ENCODE results near the gene MYBPH.
A peak's percentile ranks its signal among the peaks of the same experiment; 100 is the strongest.

The MYBPH gene

DNA sequence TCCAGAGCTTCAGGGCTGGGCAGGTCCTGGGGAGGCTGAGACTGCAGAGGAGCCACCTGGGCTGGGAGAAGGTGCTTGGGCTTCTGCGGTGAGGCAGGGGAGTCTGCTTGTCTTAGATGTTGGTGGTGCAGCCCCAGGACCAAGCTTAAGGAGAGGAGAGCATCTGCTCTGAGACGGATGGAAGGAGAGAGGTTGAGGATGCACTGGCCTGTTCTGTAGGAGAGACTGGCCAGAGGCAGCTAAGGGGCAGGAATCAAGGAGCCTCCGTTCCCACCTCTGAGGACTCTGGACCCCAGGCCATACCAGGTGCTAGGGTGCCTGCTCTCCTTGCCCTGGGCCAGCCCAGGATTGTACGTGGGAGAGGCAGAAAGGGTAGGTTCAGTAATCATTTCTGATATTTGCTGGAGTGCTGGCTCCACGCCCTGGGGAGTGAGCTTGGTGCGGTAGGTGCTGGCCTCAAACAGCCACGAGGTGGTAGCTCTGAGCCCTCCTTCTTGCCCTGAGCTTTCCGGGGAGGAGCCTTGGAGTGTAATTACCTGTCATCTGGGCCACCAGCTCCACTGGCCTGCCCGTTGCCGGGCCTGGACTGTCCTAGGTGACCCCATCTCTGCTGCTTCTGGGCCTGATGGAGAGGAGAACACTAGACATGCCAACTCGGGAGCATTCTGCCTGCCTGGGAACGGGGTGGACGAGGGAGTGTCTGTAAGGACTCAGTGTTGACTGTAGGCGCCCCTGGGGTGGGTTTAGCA lies 9.3 kb downstream of the MYBPH start:
- H3K4me1 Mint-ChIP-seq = peaks cover 44% of the 10 kb centered on the region
- TF ChIP-seq, protein P1, sequence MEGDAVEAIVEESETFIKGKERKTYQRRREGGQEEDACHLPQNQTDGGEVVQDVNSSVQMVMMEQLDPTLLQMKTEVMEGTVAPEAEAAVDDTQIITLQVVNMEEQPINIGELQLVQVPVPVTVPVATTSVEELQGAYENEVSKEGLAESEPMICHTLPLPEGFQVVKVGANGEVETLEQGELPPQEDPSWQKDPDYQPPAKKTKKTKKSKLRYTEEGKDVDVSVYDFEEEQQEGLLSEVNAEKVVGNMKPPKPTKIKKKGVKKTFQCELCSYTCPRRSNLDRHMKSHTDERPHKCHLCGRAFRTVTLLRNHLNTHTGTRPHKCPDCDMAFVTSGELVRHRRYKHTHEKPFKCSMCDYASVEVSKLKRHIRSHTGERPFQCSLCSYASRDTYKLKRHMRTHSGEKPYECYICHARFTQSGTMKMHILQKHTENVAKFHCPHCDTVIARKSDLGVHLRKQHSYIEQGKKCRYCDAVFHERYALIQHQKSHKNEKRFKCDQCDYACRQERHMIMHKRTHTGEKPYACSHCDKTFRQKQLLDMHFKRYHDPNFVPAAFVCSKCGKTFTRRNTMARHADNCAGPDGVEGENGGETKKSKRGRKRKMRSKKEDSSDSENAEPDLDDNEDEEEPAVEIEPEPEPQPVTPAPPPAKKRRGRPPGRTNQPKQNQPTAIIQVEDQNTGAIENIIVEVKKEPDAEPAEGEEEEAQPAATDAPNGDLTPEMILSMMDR (IDR thresholded peaks at IDR 0.05) = no peak
- no peak overlapping the region for H3K4me3 Mint-ChIP-seq
- no peaks in the 10 kb centered on the region for H3K9me3 Mint-ChIP-seq
- DNase-seq = no peak
- H3K27ac Mint-ChIP-seq = peak overlapping the region; percentile 57
- H3K36me3 Mint-ChIP-seq (ENCODE audit: low read depth) = no peaks in the 10 kb centered on the region
- H3K27me3 Mint-ChIP-seq (ENCODE audit: low read depth, poor library complexity) = peaks cover 18% of the 10 kb centered on the region

DNA sequence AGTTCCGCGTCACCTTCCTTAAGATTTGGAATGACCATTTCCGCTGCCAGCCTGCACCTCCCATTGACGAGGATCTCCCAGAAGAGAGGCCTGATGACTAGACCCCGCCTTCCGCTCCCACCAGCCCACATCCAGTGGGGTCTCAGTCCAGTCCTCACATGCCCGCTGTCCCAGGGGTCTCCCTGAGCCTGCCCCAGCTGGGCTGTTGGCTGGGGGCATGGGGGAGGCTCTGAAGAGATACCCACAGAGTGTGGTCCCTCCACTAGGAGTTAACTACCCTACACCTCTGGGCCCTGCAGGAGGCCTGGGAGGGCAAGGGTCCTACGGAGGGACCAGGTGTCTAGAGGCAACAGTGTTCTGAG lies 9.8 kb downstream of the MYBPH start:
- Mint-ChIP-seq H3K4me3 (no peak overlapping the region), H3K27me3 (ENCODE audit: low read depth, poor library complexity) (peaks cover 18% of the 10 kb centered on the region)
- TF ChIP-seq, protein P1 (IDR thresholded peaks at IDR 0.05) = no peak

DNA sequence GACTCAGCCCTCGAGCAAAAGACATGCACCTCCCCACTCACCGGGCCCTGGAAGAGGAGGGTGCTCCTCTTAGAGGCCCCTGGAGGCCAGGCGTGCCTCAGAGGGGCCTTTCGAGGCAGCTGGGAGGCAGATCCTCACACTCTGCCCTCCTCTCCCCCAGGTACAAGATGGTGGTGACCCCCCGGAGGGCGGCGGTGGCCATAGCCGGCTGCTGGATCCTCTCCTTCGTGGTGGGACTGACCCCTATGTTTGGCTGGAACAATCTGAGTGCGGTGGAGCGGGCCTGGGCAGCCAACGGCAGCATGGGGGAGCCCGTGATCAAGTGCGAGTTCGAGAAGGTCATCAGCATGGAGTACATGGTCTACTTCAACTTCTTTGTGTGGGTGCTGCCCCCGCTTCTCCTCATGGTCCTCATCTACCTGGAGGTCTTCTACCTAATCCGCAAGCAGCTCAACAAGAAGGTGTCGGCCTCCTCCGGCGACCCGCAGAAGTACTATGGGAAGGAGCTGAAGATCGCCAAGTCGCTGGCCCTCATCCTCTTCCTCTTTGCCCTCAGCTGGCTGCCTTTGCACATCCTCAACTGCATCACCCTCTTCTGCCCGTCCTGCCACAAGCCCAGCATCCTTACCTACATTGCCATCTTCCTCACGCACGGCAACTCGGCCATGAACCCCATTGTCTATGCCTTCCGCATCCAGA lies 10.4 kb downstream of the MYBPH start:
- Mint-ChIP-seq H3K4me3 (no peak overlapping the region), H3K36me3 (ENCODE audit: low read depth) (no peaks in the 10 kb centered on the region), H3K4me1 (peaks cover 44% of the 10 kb centered on the region), H3K27ac (no peak overlapping the region), H3K9me3 (no peaks in the 10 kb centered on the region), H3K27me3 (ENCODE audit: low read depth, poor library complexity) (peaks cover 14% of the 10 kb centered on the region)
- TF ChIP-seq, protein P1 (IDR thresholded peaks at IDR 0.05) = no peak
- no peak for DNase-seq

More for the DNA sequence above, 9.8 kb downstream of the MYBPH start:
- Mint-ChIP-seq H3K27ac (no peak overlapping the region), H3K9me3 (no peaks in the 10 kb centered on the region), H3K36me3 (ENCODE audit: low read depth) (no peaks in the 10 kb centered on the region), H3K4me1 (peaks cover 44% of the 10 kb centered on the region)
- DNase-seq = no peak

DNA sequence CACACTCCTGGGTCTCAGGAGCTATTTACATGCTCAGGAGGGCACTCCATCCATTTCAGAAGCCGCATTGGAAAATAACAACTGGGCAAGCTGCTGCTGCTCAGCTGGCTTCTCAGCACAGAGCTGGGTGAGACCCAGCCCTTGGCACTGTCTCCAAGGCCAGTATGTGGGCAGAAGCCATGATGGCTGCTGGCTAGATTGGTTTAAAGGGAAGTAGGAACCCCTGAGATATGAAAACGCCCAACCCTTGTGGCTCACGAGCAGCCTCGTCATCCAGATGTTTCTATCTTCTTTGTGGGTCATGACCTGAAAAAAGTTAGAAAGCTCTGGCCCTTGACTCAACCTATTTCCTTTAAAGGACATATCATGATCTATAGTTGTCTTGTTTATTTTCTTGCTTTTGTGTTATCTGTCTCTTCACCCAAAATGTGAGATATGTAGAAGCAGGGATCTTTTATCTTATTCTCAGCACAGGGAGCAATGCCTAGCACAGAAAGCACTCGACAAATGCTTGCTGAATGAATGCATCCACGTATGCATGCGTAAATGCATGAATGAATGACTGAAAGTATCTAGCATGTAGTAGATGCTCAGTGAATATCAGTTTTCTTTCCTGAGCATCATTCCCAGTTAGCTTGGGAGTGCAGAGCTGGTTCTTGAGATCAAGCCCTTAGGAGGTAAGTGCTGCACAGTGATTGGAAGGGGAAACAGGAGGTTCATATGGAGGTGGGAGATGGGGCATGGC lies 11.6 kb downstream of the MYBPH start:
- Mint-ChIP-seq H3K4me3 (no peak overlapping the region), H3K9me3 (peaks cover 3% of the 10 kb centered on the region), H3K36me3 (ENCODE audit: low read depth) (no peaks in the 10 kb centered on the region), H3K27ac (no peak overlapping the region), H3K4me1 (peaks cover 34% of the 10 kb centered on the region), H3K27me3 (ENCODE audit: low read depth, poor library complexity) (peaks cover 13% of the 10 kb centered on the region)
- no peak for DNase-seq
- TF ChIP-seq, protein P1 (IDR thresholded peaks at IDR 0.05) = no peak

DNA sequence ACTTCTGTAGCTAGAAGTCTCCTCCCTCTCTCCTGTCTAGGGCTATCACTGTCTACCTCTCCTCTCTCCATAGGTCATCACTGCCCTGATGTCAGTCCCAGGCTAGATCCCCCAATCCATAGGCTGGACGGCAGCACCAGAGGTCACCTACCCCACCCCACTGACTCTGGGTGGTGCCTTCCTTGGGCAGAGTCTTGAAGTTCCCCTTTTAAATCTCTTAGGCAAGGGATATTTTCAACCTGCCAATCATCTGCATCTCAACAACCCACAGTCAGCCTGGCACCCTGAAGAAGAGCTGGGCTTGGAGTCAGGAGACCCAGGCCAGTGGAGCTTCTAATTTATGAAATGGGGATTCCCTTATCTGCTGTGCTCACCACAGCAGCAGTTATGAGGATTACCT lies 13.2 kb downstream of the MYBPH start:
- peaks cover 14% of the 10 kb centered on the region for H3K9me3 Mint-ChIP-seq
- H3K4me3 Mint-ChIP-seq = no peak overlapping the region
- no peak for DNase-seq
- TF ChIP-seq, protein P1 (IDR thresholded peaks at IDR 0.05) = no peak
- H3K4me1 Mint-ChIP-seq = peaks cover 18% of the 10 kb centered on the region
- H3K27me3 Mint-ChIP-seq (ENCODE audit: low read depth, poor library complexity) = peaks cover 14% of the 10 kb centered on the region
- H3K36me3 Mint-ChIP-seq (ENCODE audit: low read depth) = no peaks in the 10 kb centered on the region
- H3K27ac Mint-ChIP-seq = no peak overlapping the region
